Endothelial cell of umbilical vein (primary cell): ENCODE measurements around the gene TTLL7. TPM values are rescaled to one million over a fixed set of nuclear protein-coding genes. Genes with fewer than 3 reads are reported as not detected.

Experiments used
- BruUV-seq: library from RNA; stranded (reverse); fragments of 400-500 nt; replicated peaks from 2 replicates; lab custom pipeline; 2021; lab: Mats Ljungman, UMichigan
- CTCF ChIA-PET: fragments of 300-600, 350-600 bp; sonication (Branson Sonifier 250); formaldehyde crosslinking; loops from one replicate; lab custom pipeline; 2021; ENCODE audit warnings: antibody characterized with exemption, inconsistent platforms; lab: Charles Lee
- POLR2A ChIA-PET: fragments of 300-600, 350-600 bp; sonication (Branson Sonifier 250); formaldehyde crosslinking; loops from one replicate; lab custom pipeline; 2021; ENCODE audit warnings: antibody characterized with exemption, inconsistent platforms; lab: Charles Lee
- DNase-seq: peaks from one replicate; pipeline ENCODE4 v3.0.0-alpha.2; 2011; ENCODE audit warnings: low read depth, low spot score
- FAIRE-seq: peaks from 2 replicates; lab custom pipeline; 2011; peaks lifted over from hg19 to GRCh38; lab: Jason Lieb, UNC
- H2AFZ ChIP-seq: 2 replicates; pipeline ENCODE4 v1.6.0; 2012; ENCODE audit warnings: low read depth, low read length, control low read depth, inconsistent platforms
- H3K27ac ChIP-seq: 2 replicates; pipeline ENCODE4 v1.5.1; 2011; ENCODE audit warnings: low read depth, mild to moderate bottlenecking, control low read depth, low read length, moderate library complexity; ENCODE audit not compliant: insufficient read depth
- H3K27me3 ChIP-seq, 2 experiments: 2 replicates each; pipeline versions ENCODE4 v1.6.0 to v1.6.1; 2011; ENCODE audit warnings: low read length in 2 of 2, mixed read lengths in 1 of 2; ENCODE audit not compliant: control insufficient read depth in 2 of 2, insufficient read depth in 2 of 2
- H3K36me3 ChIP-seq, 2 experiments: 2 replicates in 1 of 2; 3 replicates in 1 of 2; pipeline ENCODE4 v1.5.1; 2011; ENCODE audit warnings: low read length in 2 of 2, mild to moderate bottlenecking in 1 of 2, moderate library complexity in 1 of 2; ENCODE audit not compliant: control insufficient read depth in 2 of 2, insufficient read depth in 2 of 2; ENCODE audit errors: extremely low read depth in 1 of 2
- H3K4me1 ChIP-seq: 3 replicates; pipeline ENCODE4 v1.5.1; 2011; ENCODE audit warnings: mild to moderate bottlenecking, low read length; ENCODE audit not compliant: control insufficient read depth, insufficient read depth; ENCODE audit errors: extremely low read depth
- H3K4me2 ChIP-seq: 2 replicates; pipeline ENCODE4 v1.6.1; 2011; ENCODE audit warnings: low read length, control low read depth, mixed read lengths; ENCODE audit not compliant: insufficient read depth
- H3K4me3 ChIP-seq, 3 experiments: fragments of 200-600 bp in 1 of 3; sonication (generic), shearing (Covaris generic) in 1 of 3; replicated peaks in 1 of 3; 2 replicates each; pipeline ENCODE4 v1.5.1; 2011 to 2016; ENCODE audit warnings: control low read depth in 3 of 3, low read length in 3 of 3, mild to moderate bottlenecking in 2 of 3, inconsistent platforms in 1 of 3, low read depth in 1 of 3, moderate library complexity in 1 of 3; ENCODE audit not compliant: insufficient read depth in 1 of 3
- H3K79me2 ChIP-seq: 2 replicates; pipeline ENCODE4 v1.6.0; 2012; ENCODE audit warnings: low read length, inconsistent platforms; ENCODE audit not compliant: control insufficient read depth, insufficient read depth
- H3K9ac ChIP-seq: replicated peaks from 2 replicates; pipeline ENCODE3; 2011; ENCODE audit warnings: low read length, control low read depth; ENCODE audit not compliant: insufficient read depth; ENCODE audit errors: extremely low read depth
- H3K9me1 ChIP-seq: replicated peaks from 3 replicates; pipeline ENCODE4 v1.6.0; 2011; ENCODE audit warnings: mild to moderate bottlenecking, low read length; ENCODE audit not compliant: control insufficient read depth, insufficient read depth; ENCODE audit errors: extremely low read depth
- H3K9me3 ChIP-seq: replicated peaks from 2 replicates; pipeline ENCODE4 v1.5.1; 2012; ENCODE audit warnings: low read length, inconsistent platforms; ENCODE audit not compliant: control insufficient read depth, insufficient read depth
- H4K20me1 ChIP-seq: replicated peaks from 2 replicates; pipeline ENCODE3; 2011; ENCODE audit warnings: mild to moderate bottlenecking, low read length; ENCODE audit not compliant: control insufficient read depth, insufficient read depth; ENCODE audit errors: extremely low read depth
- CTCF ChIP-seq, 2 donors: IDR thresholded peaks; 1 replicate in 1 of 2; 2 replicates in 1 of 2; pipeline ENCODE4 v1.5.1; 2011; ENCODE audit warnings: low read length in 2 of 2, mild to moderate bottlenecking in 2 of 2, moderate library complexity in 2 of 2, control low read depth in 1 of 2, inconsistent platforms in 1 of 2, low read depth in 1 of 2; ENCODE audit not compliant: insufficient read depth in 1 of 2; ENCODE audit errors: extremely low read depth in 1 of 2
- EZH2 ChIP-seq: IDR thresholded peaks from 2 replicates; pipeline ENCODE4 v1.6.1; 2012; ENCODE audit warnings: borderline replicate concordance, low read depth, mild to moderate bottlenecking, moderate library complexity, low read length, inconsistent platforms; ENCODE audit not compliant: severe bottlenecking
- FOS ChIP-seq: IDR thresholded peaks from 2 replicates; pipeline ENCODE4 v1.6.1; 2011; ENCODE audit warnings: mild to moderate bottlenecking, low read length, moderate library complexity, borderline replicate concordance; ENCODE audit not compliant: insufficient read depth
- GATA2 ChIP-seq: IDR thresholded peaks from 2 replicates; pipeline ENCODE4 v1.7.0; 2011; ENCODE audit warnings: low read depth, mild to moderate bottlenecking, moderate library complexity, mixed read lengths, low read length; ENCODE audit not compliant: insufficient read length, insufficient read depth
- JUN ChIP-seq: IDR thresholded peaks from 2 replicates; pipeline ENCODE4 v1.6.1; 2011; ENCODE audit warnings: borderline replicate concordance, low read depth; ENCODE audit not compliant: insufficient read length, insufficient read depth
- MAX ChIP-seq: IDR thresholded peaks from 2 replicates; pipeline ENCODE4 v1.6.1; 2011; ENCODE audit not compliant: insufficient read depth, insufficient read length
- MYC ChIP-seq: IDR thresholded peaks from one replicate; pipeline ENCODE4 v1.6.1; 2011; ENCODE audit warnings: mild to moderate bottlenecking, low read depth, low read length
- POLR2A ChIP-seq: IDR thresholded peaks from 2 replicates; pipeline ENCODE4 v1.6.1; 2012; ENCODE audit warnings: low read depth, mild to moderate bottlenecking, control low read depth, low read length
- POLR2AphosphoS5 ChIP-seq: IDR thresholded peaks from 2 replicates; pipeline ENCODE4 v1.6.1; 2012; ENCODE audit warnings: low read depth, mild to moderate bottlenecking, control low read depth, low read length, moderate library complexity; ENCODE audit not compliant: insufficient read depth
- dilution Hi-C: fragments of 300-500 bp; cut with MboI; formaldehyde crosslinking; loops from one replicate; pipeline ENCODE4 v1.15.0; 2019; ENCODE audit warnings: low sequenced_read_pairs; ENCODE audit not compliant: extremely low pct_ligation_motif_present
- intact Hi-C: fragments of 100-400 bp; cut with micrococcal nuclease; formaldehyde crosslinking; loops from one replicate; pipeline ENCODE4 v1.10.0; 2022
- polyA plus RNA-seq, 4 experiments: library from polyadenylated mRNA; depleted of rRNA in 3 of 4; stranded (reverse) in 3 of 4; unstranded in 1 of 4; fragments of >200 nt; gene quantifications; 2 replicates each; pipeline versions ENCODE4 v1.2.1 to v1.2.3, GENCODE V29; 2011 to 2012; ENCODE audit warnings: missing spikeins in 1 of 4
- total RNA-seq: library from RNA; stranded (reverse); gene quantifications from 2 replicates; pipeline ENCODE4 v1.2.3, GENCODE V29; 2021

TTLL7 gene
- total and polyA plus RNA-seq, 2 donors (not counting 3 experiments of a cell fraction or from before 2014, with no cell fraction given) = 2.1 to 11.7 TPM

- no peaks in the 10 kb centered on the region for H3K9me3 ChIP-seq
- H3K4me1 ChIP-seq = peaks cover 13% of the 10 kb centered on the region
- H3K9me1 ChIP-seq = no peaks in the 10 kb centered on the region
- no peak overlapping the region for H3K9ac ChIP-seq
- no peaks in the 10 kb centered on the region for H3K36me3 ChIP-seq
- intact Hi-C loops = no loop called here
- no peak for DNase-seq
- ChIA-PET CTCF (interaction anchor here (1.5 kb wide), 1 partner anchor 13 kb away, joined by 4 read pairs; no protein-coding TSS in a partner anchor), POLR2A (no interaction called here)
- H3K4me3 ChIP-seq = no peak overlapping the region
- dilution Hi-C loops = no loop called here
- H3K27ac ChIP-seq = no peak overlapping the region
- no peaks in the 10 kb centered on the region for H4K20me1 ChIP-seq
- no peaks in the 10 kb centered on the region for H3K79me2 ChIP-seq
- no peak for TF ChIP-seq GATA2
- TF ChIP-seq EZH2 = no peak
- no peak for TF ChIP-seq CTCF (IDR thresholded peaks at IDR 0.05; ENCODE audit: extremely low read depth in 1 of 2, insufficient read depth in 1 of 2, low read depth in 1 of 2, low read length in 2 of 2)
- TF ChIP-seq POLR2A = no peak
- no peak for TF ChIP-seq MAX
- no peaks in the 10 kb centered on the region for H3K27me3 ChIP-seq
- H2AFZ ChIP-seq = no peak overlapping the region
- FAIRE-seq = no peak
- BruUV-seq = no TSS peak
- H3K4me2 ChIP-seq = no peak overlapping the region
These were observed 102.6 kb downstream of the TTLL7 start for GRCh38 chr1:83896299-83896698.

- no TSS peak for BruUV-seq
- H3K79me2 ChIP-seq = no peaks in the 10 kb centered on the region
- H2AFZ ChIP-seq = peak overlapping the region; percentile 37
- no peak overlapping the region for H3K9ac ChIP-seq
- ChIA-PET CTCF (interaction anchor here (1.0 kb wide), 1 partner anchor 16 kb away, joined by 4 read pairs; no protein-coding TSS in a partner anchor), POLR2A (no interaction called here)
- no peaks in the 10 kb centered on the region for H4K20me1 ChIP-seq
- DNase-seq (peak; percentile 57), FAIRE-seq (peak; percentile 64)
- no peaks in the 10 kb centered on the region for H3K9me1 ChIP-seq
- peaks cover 24% of the 10 kb centered on the region for H3K4me1 ChIP-seq
- H3K36me3 ChIP-seq = no peaks in the 10 kb centered on the region
- H3K4me2 ChIP-seq = peak overlapping the region; percentile 77
- TF ChIP-seq EZH2 (no peak), POLR2A (no peak), MYC (no peak), MAX (no peak), POLR2AphosphoS5 (no peak), GATA2 (peak; percentile 61), CTCF (IDR thresholded peaks at IDR 0.05; ENCODE audit: extremely low read depth in 1 of 2, insufficient read depth in 1 of 2, low read depth in 1 of 2, low read length in 2 of 2) (no peak), JUN (no peak), FOS (peak; percentile 56)
- dilution Hi-C loops = no loop called here
- H3K27me3 ChIP-seq = no peaks in the 10 kb centered on the region
- no peaks in the 10 kb centered on the region for H3K9me3 ChIP-seq
- H3K4me3 ChIP-seq = no peak overlapping the region
- intact Hi-C loops = no loop called here
- no peak overlapping the region for H3K27ac ChIP-seq
These were observed 109.2 kb downstream of the TTLL7 start for GRCh38 chr1:83889707-83890106.
